Cardiac fibroblast (primary cell): ENCODE data around the gene NARF.

Experiments used
- DNase-seq, 2 donors: peaks; one replicate each; pipeline versions ENCODE4 v3.0.0 to v3.0.0-alpha.2; 2010; ENCODE audit warnings: low read depth in 2 of 2
- H3K4me3 ChIP-seq, 2 donors: replicated peaks in 1 of 2; 1 replicate in 1 of 2; 2 replicates in 1 of 2; pipeline ENCODE4 v1.5.1; 2011; ENCODE audit warnings: low read depth in 2 of 2, low read length in 2 of 2, mild to moderate bottlenecking in 2 of 2, moderate library complexity in 1 of 2
- CTCF ChIP-seq: IDR thresholded peaks from one replicate; pipeline ENCODE4 v1.5.1; 2011; ENCODE audit warnings: low read depth, mild to moderate bottlenecking, low read length, inconsistent platforms

Gene NARF

GRCh38 chr17:82489117-82489516 is 30.6 kb downstream of the NARF start:
- peak; percentile 46 to 53 for DNase-seq
- no peak overlapping the region for H3K4me3 ChIP-seq
- no peak for TF ChIP-seq CTCF

- DNase-seq, result no peak
- no peak overlapping the region for H3K4me3 ChIP-seq
- TF ChIP-seq CTCF, result no peak
Observed at GRCh38 chr17:82489851-82490511, 31.4 kb downstream of the NARF start.

GRCh38 chr17:82490512-82491195 is 32.1 kb downstream of the NARF start:
- no peak overlapping the region for H3K4me3 ChIP-seq
- TF ChIP-seq CTCF, result no peak
- no peak for DNase-seq

GRCh38 chr17:82491196-82491530 is 32.6 kb downstream of the NARF start:
- no peak overlapping the region for H3K4me3 ChIP-seq
- no peak for DNase-seq
- no peak for TF ChIP-seq CTCF

- no peak for TF ChIP-seq CTCF
- no peak overlapping the region for H3K4me3 ChIP-seq
- DNase-seq, result no peak
Observed at GRCh38 chr17:82491533-82491932, 33.0 kb downstream of the NARF start.

GRCh38 chr17:82492643-82493225 is 34.2 kb downstream of the NARF start:
- no peak for TF ChIP-seq CTCF
- no peak overlapping the region for H3K4me3 ChIP-seq
- peak; percentile 53 to 63 for DNase-seq
